Caki2 (cell line): Measurements from ENCODE around the gene RAMP3. TPM values are rescaled to one million over a fixed set of nuclear protein-coding genes. Genes with fewer than 3 reads are reported as not detected.

Experiments
- DNase-seq: peaks from one replicate; pipeline ENCODE4 v3.0.0-alpha.2; 2015; ENCODE audit warnings: low read depth
- in situ Hi-C: cut with HindIII; loops from 2 replicates; pipeline ENCODE4 v1.10.0; 2016; ENCODE audit warnings: low sequenced_read_pairs, low pct_unique_long_range_greater_than_20kb, mixed read lengths
- total RNA-seq: library from RNA; depleted of rRNA; stranded (reverse); fragments of >200 nt; shearing (Covaris generic); gene quantifications from 2 replicates; pipeline ENCODE4 v1.2.3, GENCODE V29; 2014; ENCODE audit warnings: low replicate concordance

The RAMP3 gene
- total RNA-seq, 1 experiment from 2014 or later, result not detected

GRCh38 chr7:45185028-45185863 lies 27.7 kb downstream of the RAMP3 start:
- in situ Hi-C loops, result no loop called here
- no peak for DNase-seq

- in situ Hi-C loops, result no loop called here
- no peak for DNase-seq
Measured at GRCh38 chr7:45185864-45186250, 28.3 kb downstream of the RAMP3 start.

- DNase-seq, result no peak
- in situ Hi-C loops, result no loop called here
Measured at GRCh38 chr7:45186261-45186813, 28.7 kb downstream of the RAMP3 start.

- no peak for DNase-seq
- in situ Hi-C loops, result no loop called here
Measured at GRCh38 chr7:45187089-45187945, 29.7 kb downstream of the RAMP3 start.

- no peak for DNase-seq
- in situ Hi-C loops, result no loop called here
Measured at GRCh38 chr7:45187946-45188411, 30.4 kb downstream of the RAMP3 start.

- DNase-seq, result no peak
- in situ Hi-C loops, result no loop called here
Measured at GRCh38 chr7:45188736-45189135, 31.1 kb downstream of the RAMP3 start.

GRCh38 chr7:45189151-45189970 lies 31.8 kb downstream of the RAMP3 start:
- in situ Hi-C loops, result no loop called here
- DNase-seq, result no peak

- DNase-seq, result no peak
- in situ Hi-C loops, result no loop called here
Measured at GRCh38 chr7:45190406-45191165, 33.0 kb downstream of the RAMP3 start.

GRCh38 chr7:45191396-45191795 lies 33.8 kb downstream of the RAMP3 start:
- no peak for DNase-seq
- in situ Hi-C loops, result no loop called here

GRCh38 chr7:45192621-45193041 lies 35.0 kb downstream of the RAMP3 start:
- in situ Hi-C loops, result no loop called here
- DNase-seq, result no peak

GRCh38 chr7:45193828-45194227 lies 36.2 kb downstream of the RAMP3 start:
- no peak for DNase-seq
- in situ Hi-C loops, result no loop called here

- in situ Hi-C loops, result no loop called here
- DNase-seq, result no peak
Measured at GRCh38 chr7:45196374-45196773, 38.8 kb downstream of the RAMP3 start.

- in situ Hi-C loops, result no loop called here
Measured at GRCh38 chr7:45197461-45197860, 39.9 kb downstream of the RAMP3 start.

GRCh38 chr7:45198986-45199385 lies 41.4 kb downstream of the RAMP3 start:
- in situ Hi-C loops, result no loop called here
- DNase-seq, result no peak

More at GRCh38 chr7:45197461-45197860, 39.9 kb downstream of the RAMP3 start:
- no peak for DNase-seq

- DNase-seq, result no peak
- in situ Hi-C loops, result no loop called here
Measured at GRCh38 chr7:45199506-45199905, 41.9 kb downstream of the RAMP3 start.

- in situ Hi-C loops, result no loop called here
Measured at GRCh38 chr7:45202625-45203024, 45.0 kb downstream of the RAMP3 start.

GRCh38 chr7:45203036-45203435 lies 45.4 kb downstream of the RAMP3 start:
- in situ Hi-C loops, result no loop called here
- DNase-seq, result no peak

More at GRCh38 chr7:45202625-45203024, 45.0 kb downstream of the RAMP3 start:
- DNase-seq, result no peak
